ENCODE data around the gene CXXC5.

DNA sequence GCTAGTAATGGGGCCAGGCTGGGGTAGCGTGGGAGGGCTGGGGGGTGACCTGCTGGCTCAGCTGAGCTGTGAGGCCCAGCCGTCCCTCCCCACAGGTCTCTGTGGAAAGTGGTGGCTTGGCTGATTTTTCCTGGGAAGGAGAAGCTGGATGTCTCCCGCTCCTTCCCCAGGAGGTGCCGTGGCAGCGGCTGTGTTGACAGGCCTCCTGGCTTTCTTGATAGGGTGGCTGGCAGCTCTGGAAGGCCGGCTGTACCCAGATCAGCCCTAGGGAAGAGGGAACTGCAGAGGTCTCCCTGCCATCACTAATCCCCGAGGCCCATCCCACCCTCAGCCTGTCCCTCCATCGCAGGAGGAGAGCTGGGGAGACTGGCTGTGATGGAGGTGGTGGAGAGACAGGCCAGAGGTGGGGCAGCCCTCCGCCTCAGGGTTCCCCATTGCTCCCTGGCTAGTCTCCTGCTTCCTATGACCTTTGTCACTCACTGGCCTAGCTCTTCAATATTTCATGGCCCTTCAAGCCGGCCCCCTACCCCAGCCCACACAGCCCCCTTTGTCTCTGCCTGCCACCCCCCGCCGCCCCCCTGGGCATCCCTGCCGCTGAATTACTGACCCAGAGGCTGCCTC, 6.8 kb downstream of the CXXC5 start:
- no peak for TF ChIP-seq POLR2A (IDR thresholded peaks at IDR 0.05)
- TF ChIP-seq, protein P1, sequence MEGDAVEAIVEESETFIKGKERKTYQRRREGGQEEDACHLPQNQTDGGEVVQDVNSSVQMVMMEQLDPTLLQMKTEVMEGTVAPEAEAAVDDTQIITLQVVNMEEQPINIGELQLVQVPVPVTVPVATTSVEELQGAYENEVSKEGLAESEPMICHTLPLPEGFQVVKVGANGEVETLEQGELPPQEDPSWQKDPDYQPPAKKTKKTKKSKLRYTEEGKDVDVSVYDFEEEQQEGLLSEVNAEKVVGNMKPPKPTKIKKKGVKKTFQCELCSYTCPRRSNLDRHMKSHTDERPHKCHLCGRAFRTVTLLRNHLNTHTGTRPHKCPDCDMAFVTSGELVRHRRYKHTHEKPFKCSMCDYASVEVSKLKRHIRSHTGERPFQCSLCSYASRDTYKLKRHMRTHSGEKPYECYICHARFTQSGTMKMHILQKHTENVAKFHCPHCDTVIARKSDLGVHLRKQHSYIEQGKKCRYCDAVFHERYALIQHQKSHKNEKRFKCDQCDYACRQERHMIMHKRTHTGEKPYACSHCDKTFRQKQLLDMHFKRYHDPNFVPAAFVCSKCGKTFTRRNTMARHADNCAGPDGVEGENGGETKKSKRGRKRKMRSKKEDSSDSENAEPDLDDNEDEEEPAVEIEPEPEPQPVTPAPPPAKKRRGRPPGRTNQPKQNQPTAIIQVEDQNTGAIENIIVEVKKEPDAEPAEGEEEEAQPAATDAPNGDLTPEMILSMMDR (IDR thresholded peaks at IDR 0.05): no peak

Measured in right lobe of liver (tissue), 4 donors.